HUES64 (cell line): ENCODE results near the gene PFKFB2. TPM values are rescaled to one million over a fixed set of nuclear protein-coding genes. Genes with fewer than 3 reads are reported as not detected.

Experiments used
- H3K27ac ChIP-seq: 2 replicates; pipeline ENCODE4 v1.7.0; 2013; ENCODE audit warnings: low read depth, low read length, inconsistent platforms
- H3K27me3 ChIP-seq: 2 replicates; pipeline ENCODE4 v1.6.1; 2013; ENCODE audit warnings: mild to moderate bottlenecking, low read length; ENCODE audit not compliant: insufficient read depth
- H3K36me3 ChIP-seq: 2 replicates; pipeline ENCODE4 v1.6.1; 2013; ENCODE audit warnings: mild to moderate bottlenecking, low read length; ENCODE audit not compliant: insufficient read depth
- H3K4me1 ChIP-seq: 2 replicates; pipeline ENCODE4 v1.6.1; 2013; ENCODE audit warnings: mild to moderate bottlenecking, low read length, moderate library complexity; ENCODE audit not compliant: insufficient read depth
- H3K4me3 ChIP-seq: 2 replicates; pipeline ENCODE4 v1.5.1; 2013; ENCODE audit warnings: mild to moderate bottlenecking, low read length, moderate library complexity
- H3K9ac ChIP-seq: 2 replicates; pipeline ENCODE4 v1.6.1; 2013; ENCODE audit warnings: mild to moderate bottlenecking, low read depth, low read length
- H3K9me3 ChIP-seq: 2 replicates; pipeline ENCODE4 v1.6.1; 2013; ENCODE audit warnings: low read depth, low read length; ENCODE audit not compliant: insufficient read depth
- WGBS: fragments of 150-250, 120-280 bp; methylation state at CpG from one replicate; pipeline ENCODE4 v1.1.7; 2013; ENCODE audit warnings: missing lambda C conversion rate; 5-methylcytosine and 5-hydroxymethylcytosine counted together
- polyA plus RNA-seq, 2 experiments: library from polyadenylated mRNA; stranded (reverse); fragments of 50-300 nt; gene quantifications; one replicate each; pipeline ENCODE4 v1.2.3, GENCODE V29; 2013

PFKFB2 gene
- 5.9 TPM for polyA plus RNA-seq (2013, experiment 1 of 2)
- 7.8 TPM for polyA plus RNA-seq (2013, experiment 2 of 2)

DNA sequence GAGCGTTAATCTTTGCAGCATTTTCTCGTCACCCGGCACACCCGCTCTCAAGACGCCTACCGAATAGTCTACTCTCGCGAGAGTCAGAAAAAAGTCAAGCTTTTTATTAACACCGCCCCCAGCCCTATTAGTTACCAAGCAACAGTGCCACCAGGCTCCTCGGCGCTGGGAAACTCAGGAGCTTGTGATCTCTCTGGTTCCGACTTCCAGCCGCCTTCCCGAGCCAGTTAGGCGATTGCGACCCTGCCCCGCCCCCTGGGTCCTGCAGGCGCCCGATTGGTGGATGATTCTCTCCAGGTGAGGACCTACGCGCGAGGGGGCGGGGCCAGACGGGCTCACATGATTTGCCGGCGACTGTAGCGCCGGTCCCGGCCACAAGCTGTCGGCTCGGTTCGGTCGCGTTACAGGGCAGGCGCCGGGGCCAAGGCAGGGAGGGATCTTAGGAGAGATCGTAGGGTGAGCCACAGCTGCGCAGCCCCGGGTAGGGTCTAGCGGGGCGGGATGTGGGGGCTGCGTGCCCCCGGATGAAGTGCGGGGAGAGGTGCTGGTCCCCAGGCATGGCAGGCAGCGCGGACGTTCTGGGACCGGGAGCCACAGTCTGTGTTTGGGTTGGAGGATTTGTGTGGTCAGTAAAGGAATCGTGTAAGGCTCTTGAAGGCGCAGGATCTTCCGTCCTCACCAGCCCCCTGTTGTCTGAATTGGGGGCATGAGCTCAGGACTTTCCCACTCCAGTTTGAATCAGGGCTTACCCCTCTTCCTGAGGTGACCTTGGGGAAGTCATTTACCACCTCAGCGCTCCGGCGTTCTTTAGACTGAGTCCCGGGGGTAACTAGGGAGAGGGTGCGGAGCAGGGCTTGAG is at the start of gene PFKFB2:
TSS of gene PFKFB2 (plus strand) at position 365 of the 859 bp plus-strand sequence. CDS start 1,443 bp downstream, outside the sequence.
- H3K9me3 ChIP-seq: no peaks in the 10 kb centered on the region
- H3K36me3 ChIP-seq: peaks cover 16% of the 10 kb centered on the region
- peak within 1 kb of the TSS; percentile 92 for H3K9ac ChIP-seq
- peak within 1 kb of the TSS; percentile 93 for H3K4me3 ChIP-seq
- no peaks in the 10 kb centered on the region for H3K27me3 ChIP-seq
- 2% methylated on average over 56 of the region's 56 CpGs for WGBS
- H3K27ac ChIP-seq: peak within 1 kb of the TSS; percentile 78
- H3K4me1 ChIP-seq: peaks cover 8% of the 10 kb centered on the region; the same call in 1 of the 2 replicates

DNA sequence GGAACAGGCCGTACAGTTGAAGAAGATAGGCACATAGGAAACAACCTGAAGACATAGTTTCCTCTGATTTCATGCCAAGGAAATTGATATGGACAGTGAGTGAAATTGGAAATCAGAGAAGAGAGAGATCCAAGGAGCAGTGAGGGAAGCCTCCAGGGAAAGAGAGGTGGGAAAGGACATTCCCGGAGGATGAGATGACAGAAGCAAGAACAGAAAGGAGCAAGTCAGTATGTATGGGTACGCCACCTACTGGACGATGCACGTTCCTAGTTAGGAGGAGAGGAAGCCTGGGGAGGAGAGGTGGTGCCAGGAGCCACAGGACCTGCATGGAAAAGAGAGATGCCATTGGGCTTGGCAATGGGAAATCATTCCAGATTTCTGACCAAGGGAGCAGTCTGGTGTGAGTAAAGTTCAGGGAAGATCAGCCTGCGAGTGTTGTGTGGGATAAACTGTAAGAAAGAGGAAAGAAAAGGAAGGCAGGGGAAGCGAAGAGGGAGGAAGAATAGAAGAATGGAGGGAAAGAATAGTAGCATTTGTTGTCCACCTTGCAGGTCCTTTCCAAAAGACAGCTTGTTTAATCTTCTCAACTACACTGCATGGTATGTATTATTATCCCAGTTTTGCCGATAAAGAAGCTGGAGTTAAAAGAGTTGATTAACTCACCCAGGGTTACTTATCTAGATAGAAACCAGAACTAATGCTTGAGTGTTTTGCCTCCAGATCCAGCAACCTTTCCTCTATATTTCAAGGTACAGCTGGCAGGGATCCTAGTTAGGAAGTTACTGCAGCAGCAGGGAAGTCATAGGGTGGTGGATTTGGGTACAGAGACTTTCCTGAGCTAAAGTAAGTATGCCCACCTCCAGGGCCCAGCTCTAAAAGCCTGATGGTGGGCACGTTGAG is 47.9 kb upstream of the PFKFB2 start:
- 45% methylated on average over 8 of the region's 9 CpGs for WGBS
- H3K9ac ChIP-seq: no peak overlapping the region

DNA sequence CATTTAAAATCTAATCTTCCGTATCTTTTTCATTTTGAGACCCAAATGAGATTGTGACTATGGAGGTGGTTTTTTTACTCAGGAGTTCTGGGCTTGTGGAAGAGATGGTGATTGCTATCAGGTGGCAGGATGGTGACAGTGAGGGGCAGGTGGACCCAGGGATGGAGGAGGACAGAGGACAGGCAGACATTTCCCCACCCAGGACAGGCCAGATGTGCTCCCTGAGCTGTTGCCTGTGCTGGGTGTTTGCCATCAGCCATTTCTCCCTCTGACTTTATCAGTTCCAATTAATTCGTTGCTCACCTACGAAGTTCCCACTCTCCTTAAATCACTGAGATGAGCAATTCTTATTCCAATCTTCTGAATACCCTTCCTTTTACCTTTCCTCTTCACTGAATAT is 47.0 kb upstream of the PFKFB2 start:
- Histone ChIP-seq H3K36me3 (no peaks in the 10 kb centered on the region), H3K27ac (no peak overlapping the region), H3K4me3 (no peak overlapping the region), H3K27me3 (no peaks in the 10 kb centered on the region), H3K9ac (no peak overlapping the region), H3K4me1 (no peaks in the 10 kb centered on the region; the same call in 1 of the 2 replicates), H3K9me3 (no peaks in the 10 kb centered on the region)
- 91% methylated on average over 3 of the region's 3 CpGs for WGBS

More for the DNA sequence above, 47.9 kb upstream of the PFKFB2 start:
- H3K4me1 ChIP-seq: no peaks in the 10 kb centered on the region; the same call in 1 of the 2 replicates
- no peaks in the 10 kb centered on the region for H3K9me3 ChIP-seq
- H3K27me3 ChIP-seq: no peaks in the 10 kb centered on the region
- no peak overlapping the region for H3K27ac ChIP-seq
- H3K4me3 ChIP-seq: no peak overlapping the region
- H3K36me3 ChIP-seq: no peaks in the 10 kb centered on the region

- Histone ChIP-seq H3K9ac (no peak overlapping the region), H3K9me3 (no peaks in the 10 kb centered on the region), H3K36me3 (no peaks in the 10 kb centered on the region), H3K27ac (no peak overlapping the region), H3K4me3 (no peak overlapping the region), H3K27me3 (no peaks in the 10 kb centered on the region), H3K4me1 (no peaks in the 10 kb centered on the region; the same call in 1 of the 2 replicates)
- WGBS: 86% methylated on average over 3 of the region's 3 CpGs
These were observed 46.2 kb upstream of the PFKFB2 start for GRCh38 chr1:207006914-207007313.

- Histone ChIP-seq H3K27ac (no peak overlapping the region), H3K4me1 (no peaks in the 10 kb centered on the region; the same call in 1 of the 2 replicates), H3K27me3 (no peaks in the 10 kb centered on the region), H3K9me3 (no peaks in the 10 kb centered on the region), H3K4me3 (no peak overlapping the region), H3K36me3 (no peaks in the 10 kb centered on the region), H3K9ac (no peak overlapping the region)
- WGBS: 90% methylated on average over 5 of the region's 5 CpGs
These were observed 45.6 kb upstream of the PFKFB2 start for GRCh38 chr1:207007352-207008033.

GRCh38 chr1:207009182-207009850 is 43.8 kb upstream of the PFKFB2 start:
- Histone ChIP-seq H3K36me3 (no peaks in the 10 kb centered on the region), H3K4me3 (no peak overlapping the region), H3K27ac (no peak overlapping the region), H3K27me3 (no peaks in the 10 kb centered on the region), H3K9ac (no peak overlapping the region), H3K4me1 (no peaks in the 10 kb centered on the region; the same call in 1 of the 2 replicates), H3K9me3 (no peaks in the 10 kb centered on the region)
- 94% methylated on average over 10 of the region's 10 CpGs for WGBS

DNA sequence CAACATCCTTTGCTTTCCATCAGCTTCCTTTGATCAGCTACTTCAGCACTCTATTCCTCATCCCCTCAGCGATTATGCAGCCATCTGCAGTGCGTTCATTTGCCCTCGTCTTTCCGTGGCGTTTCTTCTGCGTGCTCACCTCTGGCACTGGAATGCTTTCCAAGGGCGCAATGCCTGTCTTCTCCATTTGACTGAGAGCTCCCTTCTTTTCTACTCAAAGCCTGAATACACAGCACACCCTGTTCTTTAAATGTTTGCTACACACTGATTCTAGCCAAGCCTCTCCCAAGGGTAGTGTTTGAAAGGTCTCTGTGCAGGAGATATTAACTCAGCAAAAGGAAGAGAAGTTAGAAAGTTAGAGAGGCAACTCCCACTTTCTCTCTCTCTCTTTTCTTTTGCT is 43.1 kb upstream of the PFKFB2 start:
- H3K27ac ChIP-seq: no peak overlapping the region
- H3K9ac ChIP-seq: no peak overlapping the region
- no peak overlapping the region for H3K4me3 ChIP-seq
- 93% methylated on average over 7 of the region's 7 CpGs for WGBS
- H3K36me3 ChIP-seq: no peaks in the 10 kb centered on the region
- H3K27me3 ChIP-seq: no peaks in the 10 kb centered on the region
- H3K4me1 ChIP-seq: no peaks in the 10 kb centered on the region; the same call in 1 of the 2 replicates
- H3K9me3 ChIP-seq: no peaks in the 10 kb centered on the region

- Histone ChIP-seq H3K27ac (no peak overlapping the region), H3K9me3 (no peaks in the 10 kb centered on the region), H3K9ac (no peak overlapping the region), H3K36me3 (no peaks in the 10 kb centered on the region), H3K4me3 (no peak overlapping the region), H3K27me3 (no peaks in the 10 kb centered on the region), H3K4me1 (no peaks in the 10 kb centered on the region; the same call in 1 of the 2 replicates)
- 97% methylated on average over 2 of the region's 2 CpGs for whole genome bisulfite sequencing
These were observed 42.3 kb upstream of the PFKFB2 start for GRCh38 chr1:207010726-207011125.

DNA sequence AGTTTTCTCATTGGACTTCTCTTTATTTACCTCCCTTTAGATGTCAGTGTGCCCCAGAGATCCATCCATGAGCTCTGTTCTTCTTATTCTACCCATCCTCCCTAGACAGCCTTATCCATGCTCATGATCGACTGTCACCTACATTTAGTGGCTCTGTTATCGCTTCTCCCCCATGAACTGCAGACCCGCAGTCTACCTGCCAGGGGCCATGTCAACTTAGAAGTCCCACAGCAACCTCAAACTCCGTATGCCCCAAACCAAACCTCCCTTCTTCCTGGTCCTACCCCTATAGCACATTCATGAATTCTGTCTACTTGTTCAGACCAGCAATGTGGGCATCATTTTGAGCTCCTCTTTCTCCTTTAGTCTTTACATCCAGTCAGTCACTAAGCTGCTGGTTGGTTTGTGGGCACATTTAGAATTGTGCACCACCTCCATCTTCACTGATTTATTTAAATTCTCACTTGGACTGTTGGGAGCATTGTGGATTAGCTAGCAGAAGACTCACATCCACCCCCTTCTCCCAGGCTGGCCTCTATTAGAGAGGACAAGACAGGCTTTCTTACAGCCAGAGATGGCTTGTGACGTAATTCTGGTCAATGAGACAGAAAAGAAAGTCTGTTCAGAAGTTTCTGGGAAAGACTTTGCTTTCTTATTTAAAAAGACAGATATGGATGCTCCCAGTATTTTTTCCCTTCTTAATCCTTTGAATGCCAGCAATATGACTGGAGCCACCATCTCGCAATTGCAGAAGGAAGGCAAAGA is 39.6 kb upstream of the PFKFB2 start:
- Histone ChIP-seq H3K4me1 (no peaks in the 10 kb centered on the region), H3K36me3 (no peaks in the 10 kb centered on the region), H3K9me3 (no peaks in the 10 kb centered on the region), H3K27me3 (no peaks in the 10 kb centered on the region; the same call in 1 of the 2 replicates), H3K27ac (no peak overlapping the region), H3K9ac (no peak overlapping the region), H3K4me3 (no peak overlapping the region)
- WGBS: 66% methylated on average over 6 of the region's 6 CpGs

GRCh38 chr1:207014728-207015127 is 38.3 kb upstream of the PFKFB2 start:
- no peak overlapping the region for H3K27ac ChIP-seq
- H3K9ac ChIP-seq: no peak overlapping the region

More at GRCh38 chr1:207014728-207015127, 38.3 kb upstream of the PFKFB2 start:
- Histone ChIP-seq H3K36me3 (no peaks in the 10 kb centered on the region), H3K4me3 (no peak overlapping the region), H3K9me3 (no peaks in the 10 kb centered on the region), H3K27me3 (no peaks in the 10 kb centered on the region; the same call in 1 of the 2 replicates), H3K4me1 (no peaks in the 10 kb centered on the region)
- 100% methylated on average over 3 of the region's 3 CpGs for WGBS
